ENCODE data around the gene TTYH1.

- no peak for TF ChIP-seq POLR2AphosphoS5 (IDR thresholded peaks at IDR 0.05; ENCODE audit: low read depth, low read length)
- no peak for TF ChIP-seq CTCF (IDR thresholded peaks at IDR 0.05)
- TF ChIP-seq SIN3A (IDR thresholded peaks at IDR 0.05; ENCODE audit: borderline replicate concordance, insufficient read depth, low read depth, low read length): no peak
- no peak for TF ChIP-seq REST (IDR thresholded peaks at IDR 0.05; ENCODE audit: insufficient read depth in 1 of 2, low read depth in 2 of 2, low read length in 1 of 2)
Measured at GRCh38 chr19:54383330-54383729, 31.9 kb upstream of the TTYH1 start.
